Stimulated activated CD8-positive, alpha-beta memory T cell treated with anti-CD3 and anti-CD28 coated beads, Interleukin-12 subunit alpha, Interleukin-12 subunit beta, amount 100 ng/mL, for 24 hours (primary cell): Measurements from ENCODE around the gene RNF214.
"Not testable (repeated sequence)": the region's sequence is repeated elsewhere in the genome, so short reads cannot be mapped to it uniquely, and the experiment has no call there.

ENCODE experiments used
- DNase-seq: peaks from one replicate; pipeline ENCODE4 v3.0.0-alpha.2; 2020; ENCODE audit errors: extremely low read depth

The RNF214 gene

GRCh38 chr11:117197516-117198456 lies 34.7 kb upstream of the RNF214 start:
- no peak for DNase-seq

- no peak for DNase-seq
Observed at GRCh38 chr11:117198613-117199012, 33.9 kb upstream of the RNF214 start.

- no peak for DNase-seq
Observed at GRCh38 chr11:117199053-117199915, 33.2 kb upstream of the RNF214 start, which contains the start of gene TAGLN. Gene TAGLN, plus strand, starts transcription at chr11:117199370. Its CDS starts 3,644 bp downstream, at chr11:117203014.

- no peak for DNase-seq
Observed at GRCh38 chr11:117199916-117200812, 32.3 kb upstream of the RNF214 start.

- DNase-seq = no peak
Observed at GRCh38 chr11:117200813-117201657, 31.4 kb upstream of the RNF214 start.

GRCh38 chr11:117201658-117202305 lies 30.7 kb upstream of the RNF214 start:
- DNase-seq = no peak

- DNase-seq = no peak
Observed at GRCh38 chr11:117202386-117203068, 29.9 kb upstream of the RNF214 start.

GRCh38 chr11:117203069-117203407 lies 29.4 kb upstream of the RNF214 start:
- DNase-seq = no peak

GRCh38 chr11:117204283-117205080 lies 28.0 kb upstream of the RNF214 start:
- DNase-seq = no peak

- DNase-seq = no peak
Observed at GRCh38 chr11:117205211-117205818, 27.2 kb upstream of the RNF214 start.

- DNase-seq = not testable (repeated sequence)
Observed at GRCh38 chr11:117206111-117206510, 26.4 kb upstream of the RNF214 start.

- not testable (repeated sequence) for DNase-seq
Observed at GRCh38 chr11:117206859-117207258, 25.6 kb upstream of the RNF214 start.

- not testable (repeated sequence) for DNase-seq
Observed at GRCh38 chr11:117207481-117207880, 25.0 kb upstream of the RNF214 start.

- DNase-seq = not testable (repeated sequence)
Observed at GRCh38 chr11:117208710-117209109, 23.8 kb upstream of the RNF214 start.

GRCh38 chr11:117209351-117210125 lies 22.9 kb upstream of the RNF214 start:
- not testable (repeated sequence) for DNase-seq

- DNase-seq = no peak
Observed at GRCh38 chr11:117210620-117211019, 21.9 kb upstream of the RNF214 start.

GRCh38 chr11:117212697-117213355 lies 19.6 kb upstream of the RNF214 start:
- no peak for DNase-seq
